Stimulated activated CD4-positive, alpha-beta T cell treated with anti-CD3 and anti-CD28 coated beads, Interleukin-12 subunit alpha, Interleukin-12 subunit beta, amount 100 ng/mL, for 4 hours (primary cell): ENCODE measurements around the gene IL17REL.
"Not testable (repeated sequence)": the region's sequence is repeated elsewhere in the genome, so short reads cannot be mapped to it uniquely, and the experiment has no call there.

Experiments
- DNase-seq: peaks from one replicate; pipeline ENCODE4 v3.0.0-alpha.2; 2020

Gene IL17REL

GRCh38 chr22:50001388-50002231 lies 11.0 kb downstream of the IL17REL start:
- DNase-seq: no peak

- no peak for DNase-seq
Observed at GRCh38 chr22:50000587-50001387, 11.8 kb downstream of the IL17REL start.

- DNase-seq: no peak
Observed at GRCh38 chr22:49999946-50000586, 12.5 kb downstream of the IL17REL start.

GRCh38 chr22:49999063-49999945 lies 13.3 kb downstream of the IL17REL start:
- DNase-seq: no peak

- DNase-seq: no peak
Observed at GRCh38 chr22:49998718-49999062, 13.9 kb downstream of the IL17REL start.

GRCh38 chr22:49997932-49998717 lies 14.4 kb downstream of the IL17REL start:
- DNase-seq: no peak

GRCh38 chr22:49997251-49997599 lies 15.3 kb downstream of the IL17REL start:
- DNase-seq: no peak

- DNase-seq: no peak
Observed at GRCh38 chr22:49996518-49997250, 15.9 kb downstream of the IL17REL start.

- DNase-seq: no peak
Observed at GRCh38 chr22:49996119-49996517, 16.4 kb downstream of the IL17REL start.

- DNase-seq: no peak
Observed at GRCh38 chr22:49995361-49996118, 17.0 kb downstream of the IL17REL start.

- no peak for DNase-seq
Observed at GRCh38 chr22:49995041-49995360, 17.6 kb downstream of the IL17REL start.

GRCh38 chr22:49994361-49995040 lies 18.1 kb downstream of the IL17REL start:
- DNase-seq: no peak

GRCh38 chr22:49993649-49994360 lies 18.8 kb downstream of the IL17REL start:
- no peak for DNase-seq

GRCh38 chr22:49992921-49993648 lies 19.5 kb downstream of the IL17REL start:
- DNase-seq: peak; percentile 72

GRCh38 chr22:49991907-49992533 lies 20.5 kb downstream of the IL17REL start:
- DNase-seq: no peak

GRCh38 chr22:49991167-49991566 lies 21.4 kb downstream of the IL17REL start:
- no peak for DNase-seq

GRCh38 chr22:49989826-49990225 lies 22.7 kb downstream of the IL17REL start:
- DNase-seq: not testable (repeated sequence)

GRCh38 chr22:49986325-49986724 lies 26.2 kb downstream of the IL17REL start:
- no peak for DNase-seq
